Activated naive CD8-positive, alpha-beta T cell treated with anti-CD3 and anti-CD28 coated beads, Interleukin-2, amount 50 U/mL, for 16 hours (primary cell): ENCODE results near the gene RAPGEF4.

Experiments used
- DNase-seq: peaks from one replicate; pipeline ENCODE4 v3.0.0-alpha.2; 2020; ENCODE audit warnings: low read depth, low spot score

Gene RAPGEF4

GRCh38 chr2:172996387-172996961 is 260.8 kb downstream of the RAPGEF4 start:
- no peak for DNase-seq

DNA sequence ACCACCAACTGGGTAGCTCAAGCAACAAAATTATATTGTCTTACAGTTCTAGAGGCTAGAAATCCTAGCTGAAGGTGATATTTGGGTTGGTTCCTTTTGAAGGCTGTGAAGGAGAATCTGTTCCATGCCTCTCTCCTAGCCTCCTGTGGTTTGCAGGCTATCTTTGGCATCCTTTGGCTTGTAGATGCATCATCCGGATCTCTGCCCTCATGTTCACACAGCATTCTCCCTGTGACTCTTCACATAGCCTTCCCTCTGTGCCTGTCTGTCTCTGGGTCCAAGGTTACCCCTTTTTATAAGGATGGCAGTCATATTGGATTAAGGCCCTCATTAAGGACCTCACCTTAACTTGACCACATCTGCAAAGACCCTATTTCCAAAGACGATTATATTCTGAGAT is 261.4 kb downstream of the RAPGEF4 start:
- no peak for DNase-seq

- DNase-seq, result no peak
Observed at GRCh38 chr2:172998547-172999272, 263.1 kb downstream of the RAPGEF4 start.

DNA sequence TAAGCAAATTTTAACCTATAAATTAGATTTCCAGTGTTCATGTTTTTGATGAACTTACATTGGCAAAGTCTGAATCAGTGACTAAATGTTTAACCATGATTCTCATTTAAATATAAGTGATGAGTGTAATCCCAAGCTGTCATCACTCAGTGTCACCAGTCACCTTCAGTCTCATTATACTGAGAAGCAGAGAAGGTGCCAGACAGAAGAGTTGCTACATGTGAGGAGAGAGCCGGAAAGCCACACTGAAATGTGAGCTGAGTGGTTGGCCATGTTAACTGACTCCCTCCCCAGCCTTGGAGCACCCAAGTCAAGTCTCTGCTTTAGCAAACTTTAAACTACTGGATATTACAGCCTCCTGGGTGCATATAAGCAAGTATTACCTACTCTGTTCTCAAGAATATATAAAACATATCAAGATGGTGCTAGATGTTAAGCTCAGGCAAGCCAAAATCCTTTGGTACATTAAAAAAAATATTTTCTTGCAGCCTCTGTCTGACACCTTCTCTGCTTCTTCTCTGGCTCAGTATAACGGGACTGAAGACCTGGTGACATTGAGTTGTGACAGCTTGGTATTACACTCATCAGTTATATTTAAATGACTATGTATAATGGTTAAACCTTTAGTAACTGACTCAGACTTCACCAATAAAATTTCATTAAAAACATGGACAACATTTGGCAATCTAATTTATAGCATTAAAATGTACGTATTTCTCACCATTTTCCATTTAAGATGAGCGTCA is 264.2 kb downstream of the RAPGEF4 start:
- no peak for DNase-seq

- DNase-seq, result no peak
Observed at GRCh38 chr2:173001664-173002604, 266.3 kb downstream of the RAPGEF4 start.

GRCh38 chr2:173002751-173003541 is 267.3 kb downstream of the RAPGEF4 start:
- no peak for DNase-seq

DNA sequence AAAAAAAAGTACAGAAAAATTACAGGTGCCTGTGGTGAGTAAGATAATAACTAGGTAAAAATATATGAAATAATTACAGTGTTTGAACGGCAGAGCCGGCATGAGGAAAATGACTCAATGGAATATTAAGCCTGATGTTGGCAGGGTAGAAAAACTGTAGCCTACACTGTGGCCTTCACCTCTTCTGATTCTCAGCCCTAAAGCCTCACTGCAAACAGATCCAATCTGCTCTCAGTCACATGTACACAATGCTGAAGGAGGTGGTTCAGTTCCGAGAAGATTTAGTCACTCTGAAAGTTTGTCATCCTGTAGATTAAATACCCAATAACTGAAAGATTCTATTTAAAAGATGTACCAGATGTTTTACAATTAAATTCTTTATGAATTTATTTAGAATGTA is 273.1 kb downstream of the RAPGEF4 start:
- DNase-seq, result no peak

DNA sequence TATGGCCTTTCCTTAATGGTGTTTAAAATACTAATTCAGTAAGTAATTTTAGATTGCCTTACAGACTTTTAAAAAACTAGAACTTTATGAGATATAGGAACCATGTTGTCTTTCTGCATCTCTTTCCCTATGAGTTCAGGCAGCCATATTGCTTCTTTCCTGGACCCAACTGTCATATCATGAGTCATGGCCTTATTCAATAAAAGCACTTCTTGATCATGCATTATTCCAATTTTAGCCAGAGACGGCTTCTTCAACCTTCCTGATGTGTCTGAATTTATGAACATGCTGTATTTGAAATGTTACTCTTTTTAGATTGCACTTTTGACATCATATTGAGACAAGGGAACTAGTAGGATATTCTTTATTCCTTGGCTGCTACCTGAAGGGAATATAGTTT is 274.6 kb downstream of the RAPGEF4 start:
- DNase-seq, result no peak

DNA sequence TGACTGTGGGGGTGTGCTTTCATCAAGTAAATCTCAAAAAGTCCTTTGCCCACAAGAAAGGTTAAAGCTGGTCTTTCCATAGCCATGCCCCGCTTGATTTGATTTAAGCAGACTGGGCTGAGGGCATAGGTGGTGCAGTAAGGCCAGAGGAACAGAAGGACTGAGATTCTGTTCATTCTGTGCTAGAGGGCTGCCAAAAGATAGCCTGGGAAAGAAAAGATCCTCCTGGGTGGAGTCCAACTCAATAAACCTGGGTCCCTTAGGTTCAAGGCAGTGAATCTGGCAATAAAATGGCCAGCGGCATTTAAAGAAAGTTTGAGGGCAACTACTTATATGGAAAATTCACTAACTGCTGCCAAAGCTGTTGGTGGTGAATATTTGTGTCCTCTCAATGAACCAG is 280.8 kb downstream of the RAPGEF4 start:
- DNase-seq, result no peak

DNA sequence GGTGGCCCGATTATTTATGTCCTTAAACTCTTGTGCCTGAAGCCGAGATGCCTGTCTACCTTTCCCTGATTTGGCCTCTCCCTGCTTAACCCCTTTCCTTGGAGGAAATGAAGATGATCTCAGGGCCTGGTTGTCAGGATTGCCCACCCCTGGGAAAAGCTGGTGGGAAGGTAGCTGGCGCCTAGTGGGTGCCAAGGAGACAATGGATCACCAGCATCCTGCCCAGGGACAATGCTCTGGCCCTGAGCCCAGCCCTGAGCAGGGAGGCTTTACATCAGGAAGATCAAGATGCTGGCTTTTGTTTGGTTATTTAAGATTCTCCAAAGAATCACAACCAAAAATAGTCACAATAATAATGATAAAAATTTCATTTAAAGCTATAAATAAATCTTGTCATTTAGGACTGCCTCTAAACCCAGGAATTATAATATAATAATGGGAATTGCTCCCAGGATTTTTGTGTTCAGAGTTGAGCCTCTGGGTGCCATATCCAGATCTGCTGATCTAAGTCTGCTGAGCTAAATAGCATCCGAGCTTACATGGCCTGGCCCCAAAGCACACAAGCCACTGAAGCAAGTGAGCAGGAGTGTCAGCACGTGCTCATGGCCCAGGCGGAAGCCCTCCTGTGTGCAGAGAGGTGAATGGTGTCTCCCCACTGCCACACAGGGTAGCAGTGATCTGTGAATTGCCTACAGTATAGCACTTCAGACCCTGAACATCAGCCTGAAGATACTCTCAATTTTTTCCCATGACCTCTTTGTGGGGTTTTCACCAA is 282.2 kb downstream of the RAPGEF4 start:
- no peak for DNase-seq

DNA sequence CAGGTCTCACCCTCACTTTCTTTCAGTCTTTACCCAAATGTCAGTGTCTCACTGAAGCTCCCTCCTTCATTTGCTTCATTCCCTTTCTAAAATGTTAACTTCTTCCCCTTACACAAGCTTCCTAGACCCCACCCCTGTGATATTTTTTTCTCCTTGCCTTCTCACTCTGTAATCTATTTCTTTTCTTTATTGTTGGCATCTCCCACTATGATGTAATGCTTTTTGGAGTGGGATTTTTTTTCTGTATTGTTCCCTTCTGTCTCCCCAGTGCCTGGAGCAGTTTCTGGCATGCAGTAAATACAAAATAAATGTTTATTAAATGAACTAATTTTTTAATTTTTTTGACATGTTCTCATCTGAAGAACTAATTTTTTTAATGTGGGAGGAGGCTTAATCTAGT is 284.1 kb downstream of the RAPGEF4 start:
- no peak for DNase-seq

- DNase-seq, result no peak
Observed at GRCh38 chr2:173021939-173022371, 286.3 kb downstream of the RAPGEF4 start.

DNA sequence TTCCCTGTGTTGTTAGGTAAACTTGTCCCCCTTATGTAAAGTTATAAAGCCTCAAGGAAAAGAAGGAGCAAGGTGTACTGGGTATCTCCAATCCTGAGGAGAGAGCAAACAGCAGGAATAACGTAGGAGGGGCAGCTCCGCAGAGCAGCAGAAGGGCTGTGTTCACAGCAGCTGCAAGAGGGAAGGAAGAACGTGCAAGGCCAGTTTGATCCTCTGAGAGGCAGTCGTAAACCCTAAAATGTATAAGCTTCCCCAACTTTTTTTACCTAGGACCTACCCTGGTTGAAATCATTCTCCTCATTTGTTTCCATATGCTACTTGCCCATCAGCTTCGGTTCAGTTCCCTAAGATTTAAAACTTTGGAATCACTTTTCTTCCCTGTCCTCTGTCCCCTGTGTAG is 288.1 kb downstream of the RAPGEF4 start:
- no peak for DNase-seq

DNA sequence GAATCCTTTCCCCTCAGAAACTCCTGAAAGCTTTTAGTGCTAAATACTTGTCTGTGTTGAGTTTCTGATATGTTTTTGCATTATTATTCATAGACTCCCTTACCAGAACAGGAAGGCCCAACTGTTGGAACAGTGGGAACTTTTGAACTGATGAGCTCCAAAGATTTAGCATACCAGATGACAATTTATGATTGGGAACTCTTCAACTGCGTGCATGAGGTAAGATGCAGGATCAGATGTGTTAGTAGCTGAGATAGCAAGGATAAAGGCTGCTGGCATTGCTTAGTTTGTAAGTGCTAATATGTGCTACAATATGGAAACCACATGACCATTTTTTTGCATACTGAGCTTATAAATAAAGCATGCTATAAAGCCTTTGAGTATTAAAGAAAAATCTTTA is 290.8 kb downstream of the RAPGEF4 start:
- DNase-seq, result no peak

DNA sequence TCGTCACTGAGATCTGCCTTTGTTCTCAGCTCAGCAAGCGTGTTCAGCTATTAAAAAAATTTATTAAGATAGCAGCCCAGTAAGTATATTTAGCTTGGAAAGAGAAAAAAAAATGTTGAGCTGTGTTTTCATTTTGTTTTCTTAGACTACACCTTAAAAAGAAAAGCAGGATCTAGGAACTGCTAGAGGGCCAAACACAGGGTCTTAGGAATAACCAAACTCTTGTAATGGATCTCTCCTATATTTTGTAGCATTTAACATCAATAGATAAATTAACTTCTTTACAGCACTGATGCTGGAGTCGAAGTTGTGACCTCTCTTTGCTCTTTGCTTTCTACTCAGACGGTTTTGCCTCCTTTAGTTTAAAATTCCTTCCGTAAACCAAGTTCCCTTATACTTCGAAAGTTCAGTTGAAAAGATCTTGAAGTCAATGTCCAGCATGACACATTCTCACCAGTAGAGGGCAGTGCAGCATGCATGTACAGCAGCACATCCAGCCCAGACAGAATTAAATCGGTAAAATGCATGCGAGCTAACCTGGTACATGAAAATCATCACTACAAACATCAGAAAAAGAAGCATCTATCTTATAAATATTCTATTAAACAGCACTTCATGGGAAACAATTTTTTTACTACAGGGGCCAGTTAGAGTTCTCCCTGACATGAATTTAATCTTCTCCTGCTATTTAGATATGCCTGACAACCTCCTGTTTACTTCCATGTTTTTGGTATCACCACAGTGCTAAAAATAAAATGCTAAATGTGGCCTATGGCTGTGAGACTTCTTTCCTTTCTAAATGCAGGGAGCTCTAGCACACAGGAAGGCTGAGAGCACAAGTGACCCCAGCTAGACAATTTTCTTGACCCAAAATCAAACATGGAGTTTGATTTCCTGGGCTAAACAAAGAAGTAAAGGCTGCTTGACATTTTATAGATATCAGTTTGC is 291.8 kb downstream of the RAPGEF4 start:
- peak; percentile 60 for DNase-seq

DNA sequence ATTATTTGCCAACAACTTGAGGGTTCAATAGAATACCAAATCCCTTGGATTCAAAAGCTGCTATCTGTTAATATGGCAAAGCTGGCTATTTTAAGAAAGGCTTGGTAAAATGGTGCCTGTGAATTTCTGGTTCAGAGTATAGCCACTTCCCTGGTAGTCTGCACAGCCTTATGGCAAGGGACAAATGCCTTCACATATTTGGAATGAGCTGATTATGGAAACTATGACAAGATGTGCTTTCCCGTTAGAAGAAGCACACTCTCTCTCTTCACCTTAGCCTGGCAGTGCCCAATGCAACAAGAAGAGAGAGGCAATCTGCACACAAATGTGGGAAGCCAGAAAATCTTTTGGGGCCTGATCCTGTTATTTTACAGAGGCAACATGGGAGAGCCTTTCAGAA is 292.5 kb downstream of the RAPGEF4 start:
- no peak for DNase-seq

GRCh38 chr2:173028671-173029070 is 293.0 kb downstream of the RAPGEF4 start:
- DNase-seq, result no peak

DNA sequence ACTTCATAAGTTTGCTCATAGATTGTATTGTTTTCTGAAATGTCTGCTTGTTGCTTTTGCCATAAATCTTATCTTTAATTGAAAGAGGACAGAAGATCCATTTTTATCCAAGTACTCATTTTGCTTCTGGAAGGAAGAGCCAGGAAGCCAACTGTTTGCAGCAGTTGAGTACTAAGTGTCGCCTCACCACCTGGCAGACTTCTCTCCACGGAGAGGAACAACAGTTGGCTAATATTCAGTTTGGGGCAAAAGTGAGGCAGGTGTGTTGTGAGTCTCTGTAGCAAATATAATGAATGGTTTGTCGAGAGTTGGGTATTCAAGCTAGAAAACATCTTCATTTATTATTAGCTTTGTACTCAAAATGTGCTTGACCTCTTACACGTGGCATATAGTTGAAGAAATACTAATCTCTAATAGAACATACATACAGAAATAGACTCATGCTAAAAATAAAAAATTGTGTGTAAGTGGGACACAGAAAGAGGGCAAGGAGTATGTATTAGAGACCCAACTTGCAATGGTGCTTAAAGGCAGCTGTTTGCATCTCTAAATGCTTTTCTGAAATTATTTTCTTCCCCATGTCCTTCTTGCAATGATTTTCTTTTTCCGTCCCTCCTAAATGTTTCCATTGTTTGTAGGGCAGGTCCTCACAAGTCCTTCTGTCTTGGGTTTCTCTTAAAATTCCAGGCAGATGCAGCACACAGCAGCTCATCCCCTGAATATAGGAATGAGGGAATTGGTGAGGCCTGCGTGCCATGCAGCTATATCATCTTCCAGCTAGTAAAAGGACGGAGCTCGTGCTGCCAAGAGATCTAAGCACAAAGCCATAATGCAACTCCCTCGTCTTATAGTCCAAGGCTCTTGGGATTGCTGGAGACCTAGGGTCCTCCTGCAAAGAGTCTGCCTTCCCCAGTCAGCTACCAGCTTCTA is 295.2 kb downstream of the RAPGEF4 start:
- DNase-seq, result no peak
